COLO668 (cell line): Measurements from ENCODE around the gene POLA1.
A peak's percentile ranks its signal among the peaks of the same experiment; 100 is the strongest.

Source experiments
- DNase-seq: peaks from one replicate; lab custom pipeline; 2025; ENCODE audit not compliant: unreplicated experiment; lab: John Stamatoyannopoulos, UW

Gene POLA1

GRCh38 chrX:24963823-24964222, 270.1 kb downstream of the POLA1 start:
- DNase-seq: no peak

GRCh38 chrX:24965372-24965771, 271.7 kb downstream of the POLA1 start:
- DNase-seq: no peak

- DNase-seq: no peak
These were observed 276.1 kb downstream of the POLA1 start for GRCh38 chrX:24969812-24970211.

GRCh38 chrX:24979081-24979480, 285.4 kb downstream of the POLA1 start:
- DNase-seq: no peak

GRCh38 chrX:24981030-24981429, 287.3 kb downstream of the POLA1 start:
- DNase-seq: no peak

- DNase-seq: no peak
These were observed 288.7 kb downstream of the POLA1 start for GRCh38 chrX:24982306-24982965.

GRCh38 chrX:24983931-24984330, 290.2 kb downstream of the POLA1 start:
- no peak for DNase-seq

- no peak for DNase-seq
These were observed 291.4 kb downstream of the POLA1 start for GRCh38 chrX:24985120-24985519.

GRCh38 chrX:24987731-24988130, 294.0 kb downstream of the POLA1 start:
- no peak for DNase-seq

GRCh38 chrX:24988314-24988713, 294.6 kb downstream of the POLA1 start:
- DNase-seq: peak; percentile 18

GRCh38 chrX:24990535-24990934, 296.8 kb downstream of the POLA1 start:
- DNase-seq: no peak

GRCh38 chrX:24993879-24994278, 300.2 kb downstream of the POLA1 start:
- DNase-seq: no peak

- DNase-seq: no peak
These were observed 302.5 kb downstream of the POLA1 start for GRCh38 chrX:24996096-24996709.

GRCh38 chrX:24999511-24999910, 305.8 kb downstream of the POLA1 start:
- no peak for DNase-seq

GRCh38 chrX:25001808-25002660, 308.3 kb downstream of the POLA1 start:
- DNase-seq: no peak

- no peak for DNase-seq
These were observed 308.9 kb downstream of the POLA1 start for GRCh38 chrX:25002661-25003020.

- peak; percentile 3 for DNase-seq
These were observed 309.5 kb downstream of the POLA1 start for GRCh38 chrX:25003066-25003849.

- no peak for DNase-seq
These were observed 310.3 kb downstream of the POLA1 start for GRCh38 chrX:25004040-25004439.

GRCh38 chrX:25004485-25005032, 310.8 kb downstream of the POLA1 start:
- DNase-seq: no peak

GRCh38 chrX:25005034-25005381, 311.3 kb downstream of the POLA1 start:
- DNase-seq: no peak
